C4-2B (cell line): ENCODE measurements around the gene UROS.

Source experiments
- ZFX ChIP-seq: fragments of 450-650 bp; IDR thresholded peaks from 2 replicates; pipeline ENCODE4 v1.6.1; 2017
- TF ChIP-seq, protein P1 (sequence below): fragments of 450-650 bp; conservative IDR thresholded peaks from 2 replicates; pipeline ENCODE4 v1.5.1; 2017; ENCODE audit warnings: mild to moderate bottlenecking

GRCh38 chr10:125768219-125768855 is 54.7 kb downstream of the UROS start:
- TF ChIP-seq, protein P1, sequence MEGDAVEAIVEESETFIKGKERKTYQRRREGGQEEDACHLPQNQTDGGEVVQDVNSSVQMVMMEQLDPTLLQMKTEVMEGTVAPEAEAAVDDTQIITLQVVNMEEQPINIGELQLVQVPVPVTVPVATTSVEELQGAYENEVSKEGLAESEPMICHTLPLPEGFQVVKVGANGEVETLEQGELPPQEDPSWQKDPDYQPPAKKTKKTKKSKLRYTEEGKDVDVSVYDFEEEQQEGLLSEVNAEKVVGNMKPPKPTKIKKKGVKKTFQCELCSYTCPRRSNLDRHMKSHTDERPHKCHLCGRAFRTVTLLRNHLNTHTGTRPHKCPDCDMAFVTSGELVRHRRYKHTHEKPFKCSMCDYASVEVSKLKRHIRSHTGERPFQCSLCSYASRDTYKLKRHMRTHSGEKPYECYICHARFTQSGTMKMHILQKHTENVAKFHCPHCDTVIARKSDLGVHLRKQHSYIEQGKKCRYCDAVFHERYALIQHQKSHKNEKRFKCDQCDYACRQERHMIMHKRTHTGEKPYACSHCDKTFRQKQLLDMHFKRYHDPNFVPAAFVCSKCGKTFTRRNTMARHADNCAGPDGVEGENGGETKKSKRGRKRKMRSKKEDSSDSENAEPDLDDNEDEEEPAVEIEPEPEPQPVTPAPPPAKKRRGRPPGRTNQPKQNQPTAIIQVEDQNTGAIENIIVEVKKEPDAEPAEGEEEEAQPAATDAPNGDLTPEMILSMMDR: no peak
- TF ChIP-seq ZFX: no peak
